HG03045 (cell line): Measurements from ENCODE around the gene PYGM.
"Not testable (repeated sequence)": the region's sequence is repeated elsewhere in the genome, so short reads cannot be mapped to it uniquely, and the experiment has no call there.

Source experiments
- ATAC-seq: cut with Tn5 transposase; IDR thresholded peaks from one replicate; pipeline ENCODE4 v1.9.1; 2021; ENCODE audit warnings: mild to moderate bottlenecking, moderate library complexity; ENCODE audit not compliant: unreplicated experiment

PYGM gene

DNA sequence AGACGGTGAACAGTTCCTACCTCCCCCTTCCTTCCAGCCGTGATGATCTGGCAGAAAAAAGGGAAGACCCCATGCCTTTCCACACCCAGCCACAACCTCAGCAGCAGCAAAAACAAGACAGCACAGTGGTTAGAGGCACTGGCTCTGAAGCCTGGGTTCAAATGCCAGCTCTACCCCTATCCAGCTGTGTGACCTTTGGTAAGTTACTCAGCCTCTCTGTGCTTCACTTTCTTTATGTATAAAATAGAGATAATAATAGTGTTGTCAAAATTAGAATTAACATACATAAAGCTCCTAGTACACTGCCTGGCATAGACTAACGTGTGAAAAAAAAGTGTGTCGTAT lies 41.0 kb downstream of the PYGM start:
- no peak for ATAC-seq

DNA sequence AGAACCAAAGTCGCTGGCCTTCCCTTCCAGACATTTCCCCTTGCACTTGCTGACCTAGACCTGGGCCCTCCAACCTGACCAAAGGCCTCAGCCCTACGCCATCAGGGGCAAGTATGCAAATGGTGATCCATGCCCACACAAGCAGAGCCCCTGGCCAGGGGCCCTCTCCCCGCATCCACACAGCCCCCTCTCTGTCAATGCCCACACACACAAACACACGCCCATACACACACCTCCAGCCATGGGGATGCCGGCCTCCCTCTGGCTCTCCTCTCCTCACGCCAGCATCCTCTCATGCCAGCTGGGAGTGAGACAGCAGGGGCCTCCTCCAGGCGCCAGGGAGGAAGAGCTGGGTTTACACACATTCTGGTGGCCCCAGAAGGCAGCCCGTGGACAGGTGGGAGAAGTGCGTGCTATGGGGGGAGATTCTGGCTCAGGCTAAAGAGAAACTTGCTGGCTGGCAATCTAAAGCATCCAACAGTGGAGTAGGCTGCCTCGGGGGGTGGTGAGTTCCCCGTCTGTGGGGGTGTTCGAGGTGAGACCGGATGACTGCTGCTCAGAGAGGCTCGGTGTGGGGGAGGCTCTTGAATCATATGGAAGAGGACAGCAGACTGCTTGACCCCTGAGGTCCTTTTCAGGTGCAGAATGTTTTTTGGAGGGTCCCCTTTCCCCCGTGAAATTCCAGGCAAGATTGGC lies 41.5 kb downstream of the PYGM start:
- no peak for ATAC-seq

DNA sequence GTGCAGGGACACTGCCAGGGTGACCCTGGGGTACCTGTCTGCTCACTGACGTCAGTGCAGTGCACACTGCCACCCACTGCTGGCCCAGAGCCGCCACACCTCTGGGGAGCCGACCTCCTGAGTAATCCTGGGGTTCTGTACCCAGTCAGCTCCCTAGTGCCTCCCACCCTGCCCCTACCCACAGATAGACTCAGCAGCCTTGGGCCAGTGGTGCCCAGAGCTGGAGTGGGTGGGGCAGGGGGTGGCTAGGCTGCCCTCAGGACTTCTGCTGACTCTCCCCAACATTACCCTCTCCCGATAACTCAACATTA lies 42.6 kb downstream of the PYGM start:
- ATAC-seq = no peak

DNA sequence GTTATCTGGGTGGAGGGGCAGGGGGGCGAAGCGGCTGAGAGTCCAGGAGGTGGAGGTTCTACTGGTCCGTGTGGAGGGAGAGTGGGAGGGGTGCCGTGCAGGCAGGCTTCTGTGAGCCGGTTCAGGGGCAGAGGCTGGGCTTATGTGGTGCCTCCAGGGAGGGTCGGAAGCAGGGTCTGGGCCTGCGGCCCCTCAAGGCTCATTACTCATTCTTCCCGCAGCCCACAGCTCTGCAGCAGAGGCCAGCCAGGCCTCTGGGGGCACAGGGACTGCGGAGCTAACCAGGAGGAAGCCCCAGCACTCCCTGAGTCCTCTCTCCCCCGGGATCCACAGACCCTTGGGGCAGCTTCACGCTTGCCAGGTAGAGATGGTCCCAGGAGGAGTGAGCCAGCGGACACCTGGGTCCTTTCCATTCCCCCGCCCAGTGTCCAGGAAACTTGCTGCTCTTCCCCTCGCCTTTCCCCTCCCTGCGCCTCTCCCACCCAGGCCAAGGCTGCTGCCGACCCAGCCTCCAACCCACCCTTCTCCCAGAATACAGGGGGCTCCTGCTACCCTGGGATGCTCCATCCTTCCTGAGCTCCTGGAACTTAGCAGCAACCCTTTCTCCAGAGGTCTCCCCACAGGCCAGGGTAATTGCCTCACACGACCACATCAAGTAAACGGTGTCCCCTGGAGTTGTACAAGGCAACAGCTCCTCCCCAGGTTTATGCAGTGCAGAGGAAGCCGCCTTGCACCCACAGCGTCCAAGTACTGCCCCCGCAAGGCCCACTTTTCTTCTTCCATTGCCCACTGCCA lies 43.1 kb downstream of the PYGM start:
- no peak for ATAC-seq

DNA sequence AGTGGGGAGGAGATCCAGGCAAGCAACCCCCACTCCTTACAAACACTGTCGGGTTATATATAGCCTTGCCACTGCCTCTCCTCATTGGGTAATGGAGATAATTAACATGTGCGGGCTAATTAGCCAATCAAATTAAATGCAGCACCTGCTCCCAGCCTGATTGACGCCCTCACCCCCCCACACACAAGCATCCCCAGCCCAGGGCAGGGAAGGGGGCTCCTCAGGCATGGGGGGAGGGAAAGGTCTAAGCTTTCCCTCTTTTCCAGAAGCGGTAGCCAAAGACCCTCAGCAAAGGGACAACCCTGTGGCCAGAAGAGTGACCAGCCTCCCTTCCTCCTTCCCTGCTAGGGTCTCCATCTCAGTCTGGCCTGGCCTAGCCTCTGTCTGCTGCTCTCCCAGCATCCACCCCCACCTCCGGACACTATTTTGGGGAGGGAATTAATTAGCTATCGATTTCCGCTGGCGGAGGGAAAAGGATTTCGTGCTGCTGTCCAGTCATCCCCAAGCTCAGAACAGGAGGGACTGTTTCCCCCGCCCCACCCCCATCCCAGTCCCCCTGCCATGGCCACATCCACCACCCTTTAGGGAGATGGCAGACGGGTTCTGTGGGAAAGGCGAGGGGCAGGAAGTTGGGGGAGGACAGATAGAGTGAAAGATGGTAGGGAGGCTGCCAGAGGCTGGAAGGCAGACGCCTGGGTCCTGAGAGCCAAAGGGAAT lies 43.9 kb downstream of the PYGM start:
- no peak for ATAC-seq

DNA sequence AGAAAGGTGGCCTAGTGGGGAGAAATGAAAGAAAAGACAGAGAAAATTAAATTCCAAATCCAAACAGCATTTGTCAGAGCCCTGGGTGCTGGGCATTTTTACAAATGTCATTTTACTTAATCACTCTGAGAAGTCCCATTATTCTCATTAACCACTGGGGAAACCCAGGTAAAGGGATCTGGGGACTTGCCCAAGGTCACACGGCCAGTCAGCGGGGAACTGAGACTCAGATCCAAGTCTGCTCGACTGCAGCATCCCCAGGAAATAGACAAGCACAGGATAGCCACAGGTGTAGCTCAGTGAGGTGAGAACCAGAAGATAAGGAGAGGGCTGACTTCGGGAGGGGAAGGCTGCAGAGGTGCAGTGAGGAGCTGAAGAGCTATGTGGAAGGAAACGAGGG lies 44.7 kb downstream of the PYGM start:
- no peak for ATAC-seq

DNA sequence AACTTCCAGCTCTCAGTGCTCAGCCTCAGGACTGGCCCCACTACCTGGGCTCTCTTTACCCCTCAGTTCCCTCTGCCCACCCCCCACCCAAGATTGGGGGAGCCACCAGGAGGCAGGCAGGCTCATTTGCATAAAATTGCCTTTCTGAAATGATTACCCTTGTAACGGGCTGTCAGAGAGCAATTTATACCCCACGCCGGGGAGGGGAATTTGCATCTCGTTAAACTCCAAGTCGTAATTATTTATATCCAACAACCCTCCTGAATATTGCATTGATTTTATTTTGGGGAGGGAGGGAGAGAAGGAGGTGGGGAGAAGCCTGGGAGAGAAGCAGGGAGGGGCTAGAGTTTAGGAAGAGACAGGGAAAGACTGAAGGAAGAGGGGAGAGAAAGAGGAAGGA lies 45.1 kb downstream of the PYGM start:
- ATAC-seq = no peak

DNA sequence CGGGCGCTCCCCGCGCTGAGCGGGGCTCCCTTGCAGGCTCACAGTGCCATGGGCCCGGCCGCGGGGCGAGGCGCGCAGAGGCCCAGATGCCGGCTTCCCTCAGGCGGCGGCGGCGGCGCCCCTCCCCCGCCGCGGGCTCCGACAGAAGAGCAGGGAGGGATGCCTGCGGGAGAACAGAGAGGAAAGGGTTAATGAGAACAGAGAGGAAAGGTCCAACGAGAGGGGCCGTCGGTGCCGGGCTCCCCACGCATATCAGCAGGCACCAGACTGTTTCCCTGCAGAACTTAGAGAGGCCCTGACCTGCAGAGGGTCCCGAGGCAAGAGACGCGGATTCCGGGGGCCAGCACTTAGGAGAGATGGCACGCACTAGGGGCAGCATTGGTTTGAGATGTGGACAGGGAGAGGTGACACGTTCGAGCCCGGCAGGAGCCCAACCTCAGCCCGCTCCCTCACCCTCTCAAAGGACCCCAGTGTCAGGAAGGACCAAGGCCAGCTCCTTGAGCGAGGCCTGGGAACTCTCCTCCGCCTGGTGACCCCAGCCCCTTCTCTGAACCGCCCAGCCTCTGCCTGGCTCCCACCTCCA lies 45.9 kb downstream of the PYGM start:
- ATAC-seq = no peak

DNA sequence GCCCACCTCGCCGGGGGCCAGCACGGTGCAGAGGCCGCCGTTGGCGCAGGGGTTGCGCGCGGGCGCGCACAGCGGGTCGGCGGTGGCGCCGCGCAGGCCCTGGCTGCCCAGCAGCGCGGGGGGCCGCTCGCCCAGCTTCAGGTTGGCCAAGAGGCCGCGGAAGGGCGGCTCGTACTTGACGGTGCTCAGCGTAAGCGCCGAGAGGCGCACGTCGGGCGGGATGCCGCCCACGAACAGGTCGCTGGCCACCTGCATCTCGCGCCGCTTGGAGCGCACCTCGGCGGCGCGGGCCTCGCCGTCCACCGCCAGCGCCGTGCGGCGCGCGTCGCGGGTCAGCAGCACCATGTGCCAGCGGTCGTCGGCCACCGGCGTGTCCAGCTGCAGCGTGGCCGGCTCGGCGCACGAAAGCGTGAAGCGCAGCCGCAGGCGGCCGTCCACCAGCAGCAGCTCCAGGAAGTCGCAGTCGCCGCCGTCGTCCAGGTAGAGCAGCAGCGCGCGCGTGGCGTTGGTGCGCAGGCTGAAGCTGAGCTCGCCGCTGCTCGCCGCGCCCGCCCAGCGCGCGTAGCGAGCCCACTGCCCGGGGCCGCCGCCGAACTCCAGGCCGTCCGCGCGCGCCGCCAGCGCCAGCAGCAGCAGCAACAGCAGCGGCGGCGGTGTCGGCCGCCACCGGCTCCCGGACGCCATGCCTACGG lies 46.6 kb downstream of the PYGM start:
- ATAC-seq = no peak

DNA sequence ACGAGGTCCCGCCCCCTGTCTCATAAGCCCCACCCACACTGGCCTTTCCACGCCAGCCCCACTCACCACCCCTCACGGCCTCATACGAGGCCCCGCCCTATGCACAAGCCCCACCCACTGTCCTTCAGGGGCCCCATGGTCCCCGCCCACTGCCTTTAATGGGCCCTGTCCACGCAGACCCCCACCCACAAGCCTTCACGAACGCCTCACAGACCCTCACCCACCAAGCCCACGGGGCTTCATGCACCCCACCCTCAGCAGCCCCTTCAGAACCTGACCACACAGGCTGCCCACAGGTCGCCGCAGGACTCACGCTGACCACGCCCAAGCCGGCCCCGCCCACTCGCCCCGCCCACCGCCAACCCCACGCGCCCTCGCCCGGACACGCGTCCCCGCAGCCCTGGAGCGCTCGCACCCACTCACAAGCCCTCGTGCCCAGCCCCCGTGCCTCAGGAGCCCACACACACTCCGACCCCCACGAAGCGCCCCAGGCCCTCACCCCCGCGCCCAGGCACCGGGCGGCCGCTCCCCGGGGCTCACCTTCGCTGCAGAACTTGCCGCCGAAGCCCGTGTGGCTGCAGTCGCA lies 47.3 kb downstream of the PYGM start:
- no peak for ATAC-seq

DNA sequence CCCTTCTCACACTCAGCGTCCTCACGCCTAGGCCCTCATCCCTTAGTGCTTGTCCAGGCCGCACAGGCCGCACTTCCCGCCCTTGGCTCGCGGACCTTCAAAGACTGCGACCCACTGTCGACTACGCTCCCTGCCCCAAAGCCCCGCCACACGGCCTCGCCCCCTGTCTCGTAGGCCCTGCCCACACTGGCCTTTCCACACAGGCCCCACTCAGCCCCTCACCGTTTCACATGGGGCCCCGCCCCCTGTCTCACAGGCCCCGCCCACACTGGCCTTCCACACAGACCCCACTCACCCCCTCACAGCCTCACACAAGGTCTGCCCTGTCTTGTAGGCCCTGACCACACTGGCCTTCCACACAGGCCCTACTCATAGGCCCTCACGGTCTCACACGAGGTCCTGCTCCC lies 47.8 kb downstream of the PYGM start:
- ATAC-seq = no peak

DNA sequence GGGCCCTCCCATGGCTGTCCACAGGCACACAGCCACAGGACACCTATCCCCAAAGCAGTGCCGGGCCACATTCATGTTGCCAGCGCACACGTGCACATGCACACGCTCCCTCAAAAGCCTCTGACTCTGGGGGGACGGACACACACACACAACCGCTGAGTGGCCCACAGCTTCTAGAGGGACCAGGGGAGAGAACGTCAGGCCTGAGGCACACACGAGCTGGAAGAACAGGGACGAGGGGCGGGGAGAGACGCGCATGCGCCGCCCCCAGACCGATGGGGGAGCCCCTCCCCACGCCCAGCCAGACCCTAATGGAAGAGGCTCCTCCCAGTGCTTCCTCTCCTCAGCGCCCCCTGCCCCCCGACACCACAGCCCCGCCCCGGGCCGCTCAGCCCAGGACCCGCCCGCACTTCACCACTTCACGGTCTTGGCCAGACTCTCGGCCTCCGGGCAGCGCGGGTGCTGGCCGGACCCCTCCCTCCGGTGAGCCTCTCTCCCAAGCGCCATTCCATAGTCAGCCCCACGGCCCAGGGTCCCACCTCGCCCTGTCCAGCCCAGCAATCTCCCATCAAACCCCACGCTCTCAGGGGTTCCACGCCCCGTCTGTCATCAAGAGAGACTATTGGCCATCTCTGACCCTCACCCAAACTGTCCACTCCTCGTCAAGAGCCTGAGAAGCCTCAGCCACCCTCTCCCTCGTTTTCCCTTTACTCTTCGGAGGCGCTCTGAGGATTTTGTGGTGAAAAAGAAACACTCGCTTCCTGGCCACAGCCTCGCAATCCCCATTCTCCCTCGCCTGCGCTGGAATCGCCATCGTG lies 48.4 kb downstream of the PYGM start:
- ATAC-seq = no peak

DNA sequence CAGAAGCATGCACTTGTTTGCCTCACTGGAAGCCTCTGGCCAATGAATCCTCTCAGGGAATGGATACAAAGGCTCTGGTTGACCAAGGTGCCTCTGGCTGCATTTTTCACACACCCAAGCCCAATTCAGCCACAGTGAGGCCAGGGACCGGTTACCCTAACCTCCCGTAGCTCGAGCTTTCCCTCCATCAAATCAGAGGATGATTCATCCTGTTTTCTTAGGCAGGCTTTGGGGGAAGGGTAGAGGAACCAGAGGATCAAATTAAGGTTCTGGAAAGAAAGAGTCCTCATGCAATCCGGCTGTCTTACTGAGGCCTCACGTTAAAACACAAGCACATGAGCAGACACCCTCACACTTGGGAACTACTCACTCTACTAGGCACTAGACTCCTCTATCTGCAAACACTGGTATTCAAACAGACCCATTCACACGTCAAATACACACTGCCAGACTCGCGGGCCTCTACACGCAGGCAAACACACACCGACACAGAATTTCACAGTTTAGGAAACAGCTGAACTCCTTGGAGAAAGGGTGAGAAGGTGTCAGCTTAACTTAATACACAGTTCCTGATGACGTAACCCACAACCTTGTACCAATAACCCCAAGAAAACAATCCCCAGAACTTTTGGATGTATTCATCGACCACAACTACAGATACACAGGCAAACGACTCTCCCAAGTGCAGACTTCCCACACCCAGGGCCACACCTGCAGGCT lies 49.2 kb downstream of the PYGM start:
- no peak for ATAC-seq

DNA sequence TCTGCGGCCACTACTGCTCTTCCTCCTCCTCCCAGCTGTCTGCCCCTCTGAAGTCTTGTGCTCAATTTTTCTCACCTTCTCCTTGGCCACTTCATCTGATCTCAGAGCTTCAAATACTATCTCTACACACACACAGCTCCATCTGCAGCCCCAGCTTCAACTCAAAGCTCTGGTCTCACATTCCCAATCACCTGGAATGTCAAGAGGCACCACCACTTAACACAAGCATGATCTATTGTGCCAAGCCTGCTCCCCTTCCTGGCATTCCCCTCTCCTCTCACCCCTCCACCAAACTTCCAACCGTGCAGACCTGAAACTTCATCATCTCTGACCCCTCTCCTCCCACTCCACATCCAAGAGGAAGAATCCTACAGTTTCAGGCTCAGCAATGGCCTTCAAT lies 54.3 kb downstream of the PYGM start:
- ATAC-seq = no peak

DNA sequence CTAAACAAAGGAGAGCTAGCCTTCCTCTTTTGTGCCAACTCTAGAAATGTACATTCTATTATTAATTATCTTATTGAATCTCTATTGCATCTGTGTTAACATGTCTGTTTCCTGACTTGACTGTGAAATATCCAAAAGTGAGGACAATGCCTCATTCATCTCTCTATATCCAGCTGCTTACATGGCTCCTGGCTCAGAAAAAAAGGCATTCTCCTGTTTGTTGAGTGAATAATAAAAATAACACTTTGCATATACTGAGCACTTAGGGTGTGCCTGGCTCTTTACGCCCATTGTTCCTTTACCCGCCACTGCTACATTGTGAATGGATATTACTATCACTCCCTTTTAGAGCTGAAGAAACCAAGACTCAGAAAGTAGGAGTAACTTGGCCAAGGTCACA lies 56.7 kb downstream of the PYGM start:
- no peak for ATAC-seq

DNA sequence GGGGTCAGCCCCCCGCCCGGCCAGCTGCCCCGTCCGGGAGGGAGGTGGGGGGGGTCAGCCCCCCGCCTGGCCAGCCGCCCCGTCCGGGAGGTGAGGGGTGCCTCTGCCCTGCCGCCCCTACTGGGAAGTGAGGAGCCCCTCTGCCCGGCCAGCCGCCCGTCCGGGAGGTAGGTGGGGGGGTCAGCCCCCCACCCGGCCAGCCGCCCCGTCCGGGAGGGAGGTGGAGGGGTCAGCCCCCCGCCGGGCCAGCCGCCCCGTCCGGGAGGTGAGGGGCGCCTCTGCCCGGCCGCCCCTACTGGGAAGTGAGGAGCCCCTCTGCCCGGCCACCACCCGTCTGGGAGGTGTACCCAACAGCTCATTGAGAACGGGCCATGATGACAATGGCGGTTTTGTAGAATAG lies 57.8 kb downstream of the PYGM start:
- ATAC-seq = not testable (repeated sequence)

DNA sequence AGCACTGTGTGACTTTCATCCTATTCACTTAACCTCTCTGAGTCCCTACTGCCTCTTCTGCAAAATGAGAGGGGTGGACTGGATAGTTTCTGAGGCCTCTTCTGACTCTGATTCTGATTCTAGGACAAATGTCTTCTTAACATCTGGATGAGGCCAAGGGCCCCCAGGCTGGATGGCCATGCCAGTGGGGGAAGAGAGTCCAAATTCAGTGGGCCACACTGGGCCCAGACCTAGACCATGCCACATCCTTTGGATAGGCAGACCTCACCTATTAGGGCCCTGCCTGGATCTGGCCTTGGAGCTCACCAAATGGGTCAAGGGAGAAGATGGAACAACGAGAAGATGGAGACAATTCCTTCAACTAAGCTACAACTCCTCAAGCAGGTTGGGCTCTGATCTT lies 61.3 kb downstream of the PYGM start:
- no peak for ATAC-seq

DNA sequence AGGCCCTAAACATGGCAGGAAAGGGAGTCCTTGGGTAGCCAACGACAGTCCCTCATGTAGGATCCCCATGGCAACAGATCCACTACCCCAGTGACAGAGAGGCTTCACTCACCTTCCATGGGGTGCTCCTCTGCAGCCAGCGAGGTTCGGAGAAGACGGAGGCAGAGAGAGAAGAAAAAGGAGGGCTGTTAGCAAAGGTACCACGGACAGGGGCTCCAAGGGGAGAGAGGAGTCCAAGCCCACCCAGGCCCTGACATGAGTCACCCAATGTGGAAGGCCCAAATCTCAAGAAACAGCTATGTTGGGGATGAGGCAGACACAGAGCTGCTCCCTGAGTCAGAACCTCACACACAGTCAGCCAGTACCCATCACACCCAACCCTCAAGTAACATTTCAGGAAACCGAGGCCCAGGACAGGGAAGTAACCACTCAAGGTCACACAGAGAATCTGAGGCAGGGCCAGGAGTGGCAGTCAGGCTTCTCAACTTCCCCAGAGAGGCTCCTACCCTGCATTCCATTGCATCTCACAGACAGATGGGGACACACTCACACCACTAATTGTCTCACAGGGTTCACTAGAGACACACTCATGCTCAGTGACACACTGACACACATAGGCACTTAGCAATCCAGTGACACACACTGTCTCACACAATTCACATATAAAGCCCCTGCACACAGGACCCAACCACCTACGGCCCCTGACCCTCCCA lies 62.0 kb downstream of the PYGM start:
- ATAC-seq = no peak
